A549 (cell line): ENCODE results near the gene MTMR11. TPM values are rescaled to one million over a fixed set of nuclear protein-coding genes. Genes with fewer than 3 reads are reported as not detected.
"Not testable (repeated sequence)": the region's sequence is repeated elsewhere in the genome, so short reads cannot be mapped to it uniquely, and the experiment has no call there.

Source experiments
- ATAC-seq, 2 experiments: fragments of 200-7000 bp in 1 of 2; fragments of >200 bp in 1 of 2; cut with Nextera tagmentation in 1 of 2; cut with Tn5 transposase in 1 of 2; 3 replicates each; pipeline versions ENCODE4 v1.8.0 to v1.9.1; 2018 to 2020; ENCODE audit warnings: mild to moderate bottlenecking in 1 of 2, moderate library complexity in 1 of 2
- CTCF ChIA-PET: fragments of 300-600 bp; sonication (Branson Sonifier 250); formaldehyde crosslinking; extraction: SDS; loops from one replicate; lab custom pipeline; 2021; ENCODE audit warnings: antibody characterized with exemption, inconsistent platforms; lab: Yijun Ruan, JAX
- POLR2A ChIA-PET: fragments of 350-600 bp; formaldehyde crosslinking; extraction: SDS; loops from one replicate; lab custom pipeline; 2021; ENCODE audit warnings: antibody characterized with exemption, inconsistent platforms; lab: Yijun Ruan, JAX
- DNase-seq, 2 experiments: peaks; one replicate each; pipeline versions ENCODE4 v3.0.0 to v3.0.0-alpha.2; 2011 to 2016; ENCODE audit warnings: low read depth in 1 of 2, low spot score in 1 of 2
- FAIRE-seq: peaks from 2 replicates; lab custom pipeline; 2011; peaks lifted over from hg19 to GRCh38; lab: Jason Lieb, UNC
- H3K27ac ChIP-seq, 2 experiments: fragments of >200 bp; sonication (Bioruptor Twin); formaldehyde crosslinking; 3 replicates each; pipeline ENCODE4 v1.5.1; 2016 to 2017
- H3K4me1 ChIP-seq: fragments of >200 bp; sonication (Bioruptor Twin); formaldehyde crosslinking; 3 replicates; pipeline ENCODE4 v1.6.1; 2016
- H3K4me2 ChIP-seq: fragments of >200 bp; sonication (Bioruptor Twin); formaldehyde crosslinking; 3 replicates; pipeline ENCODE4 v1.6.1; 2016
- H3K4me3 ChIP-seq: fragments of >200 bp; sonication (Bioruptor Twin); formaldehyde crosslinking; 3 replicates; pipeline ENCODE4 v1.5.1; 2016
- H3K9me3 ChIP-seq: fragments of >200 bp; sonication (Bioruptor Twin); formaldehyde crosslinking; 3 replicates; pipeline ENCODE4 v1.6.1; 2016
- ATOH8 ChIP-seq: fragments of 250-450 bp; sonication (Bioruptor Pico); IDR thresholded peaks from 2 replicates; pipeline ENCODE4 v1.5.0; 2020; ENCODE audit warnings: low read depth, mild to moderate bottlenecking, moderate library complexity
- CBX8 ChIP-seq: fragments of 200-600 bp; sonication (generic); IDR thresholded peaks from 2 replicates; pipeline ENCODE4 v1.6.1; 2016
- CTCF ChIP-seq: fragments of >200 bp; sonication (Bioruptor Twin); formaldehyde crosslinking; IDR thresholded peaks from 3 replicates; pipeline ENCODE4 v1.5.1; 2016
- EHMT2 ChIP-seq: fragments of 200-600 bp; sonication (generic); IDR thresholded peaks from 2 replicates; pipeline ENCODE4 v1.6.1; 2016; ENCODE audit warnings: antibody characterized with exemption, low read depth, mild to moderate bottlenecking, moderate library complexity
- HOXB13 ChIP-seq: fragments of 250-450 bp; sonication (Bioruptor Pico); IDR thresholded peaks from 2 replicates; pipeline ENCODE4 v1.5.0; 2020; ENCODE audit warnings: low read depth, mild to moderate bottlenecking, moderate library complexity
- HOXB5 ChIP-seq: fragments of 250-450 bp; sonication (Bioruptor Pico); IDR thresholded peaks from 2 replicates; pipeline ENCODE4 v1.5.0; 2020; ENCODE audit warnings: mild to moderate bottlenecking, moderate library complexity
- KDM1A ChIP-seq: fragments of 200-600 bp; sonication (generic); IDR thresholded peaks from 2 replicates; pipeline ENCODE4 v1.6.1; 2016; ENCODE audit warnings: low read depth, mild to moderate bottlenecking
- NFE2L2 ChIP-seq: fragments of 150-350 bp; conservative IDR thresholded peaks from 2 replicates; pipeline ENCODE4 v1.6.1; 2014; ENCODE audit warnings: low read length
- RAD21 ChIP-seq, 2 experiments: fragments of >200 bp in 1 of 2; sonication (Bioruptor Twin) in 1 of 2; formaldehyde crosslinking in 1 of 2; IDR thresholded peaks in 1 of 2; conservative IDR thresholded peaks in 1 of 2; 2 replicates in 1 of 2; 3 replicates in 1 of 2; pipeline ENCODE4 v1.6.1; 2012 to 2018; ENCODE audit warnings: inconsistent platforms in 1 of 2
- REST ChIP-seq: fragments of 200-600 bp; sonication (generic); IDR thresholded peaks from 2 replicates; pipeline ENCODE4 v1.6.1; 2016; ENCODE audit warnings: antibody characterized with exemption, mild to moderate bottlenecking, moderate library complexity
- TP53 ChIP-seq: fragments of 250-450 bp; sonication (Bioruptor Pico); IDR thresholded peaks from 2 replicates; pipeline ENCODE4 v1.5.0; 2021; ENCODE audit warnings: mild to moderate bottlenecking, moderate library complexity
- ZFP36 ChIP-seq: fragments of 450-650 bp; IDR thresholded peaks from 2 replicates; pipeline ENCODE4 v1.6.1; 2014; ENCODE audit warnings: borderline replicate concordance; ENCODE audit not compliant: partially characterized antibody
- WGBS: methylation state at CpG from one replicate; pipeline ENCODE4 v1.1.6; 2017; ENCODE audit errors: missing lambda C conversion rate; 5-methylcytosine and 5-hydroxymethylcytosine counted together
- polyA plus RNA-seq, 4 experiments: library from polyadenylated mRNA; depleted of rRNA in 3 of 4; stranded (reverse); fragments of >200 nt; fragmentation: RNase III in 1 of 4; extraction: RNeasy Plus Mini Kit Qiagen cat#74134 plus additional on column Dnase treatment in 1 of 4; gene quantifications; 2 replicates in 3 of 4; 3 replicates in 1 of 4; pipeline ENCODE4 v1.2.3, GENCODE V29; 2011 to 2017

The MTMR11 gene
- polyA plus RNA-seq, 2 of the 4 experiments (the other 2 are of a cell fraction), result 16.2 to 31.2 TPM

GRCh38 chr1:149942885-149943284 is 6.2 kb upstream of the MTMR11 start:
- H3K27ac ChIP-seq, result no peak overlapping the region
- WGBS, result 71% methylated on average over 3 of the region's 3 CpGs
- TF ChIP-seq CBX8 (no peak), KDM1A (no peak), HOXB13 (CRISPR knock-in tag) (no peak), HOXB5 (CRISPR knock-in tag) (no peak), TP53 (CRISPR knock-in tag) (no peak)
- H3K4me1 ChIP-seq, result peaks cover 31% of the 10 kb centered on the region
- ChIA-PET POLR2A (interaction anchor here (1.5 kb wide), 1 partner anchor 55 kb away, joined by 16 read pairs; a partner anchor contains a TSS), CTCF (interaction anchor here (0.5 to 2.4 kb wide), 10 partner anchors 10 to 245 kb away, joined by 3 to 9 read pairs (median 4); a partner anchor contains a TSS)
- no peak overlapping the region for H3K4me3 ChIP-seq
- FAIRE-seq (no peak), DNase-seq (no peak), ATAC-seq (no peak)
- no peak overlapping the region for H3K4me2 ChIP-seq
- no peaks in the 10 kb centered on the region for H3K9me3 ChIP-seq

GRCh38 chr1:149942207-149942606 is 5.5 kb upstream of the MTMR11 start:
- ChIA-PET POLR2A (interaction anchor here (1.5 kb wide), 1 partner anchor 55 kb away, joined by 16 read pairs; a partner anchor contains a TSS), CTCF (interaction anchor here (0.5 to 2.4 kb wide), 9 partner anchors 9 to 245 kb away, joined by 3 to 9 read pairs (median 4); a partner anchor contains a TSS)
- FAIRE-seq (no peak), DNase-seq (peak; percentile 49 to 58), ATAC-seq (peak; percentile 43 to 69; a peak in 4 of 6 replicates)
- Histone ChIP-seq H3K9me3 (no peaks in the 10 kb centered on the region), H3K4me3 (no peak overlapping the region), H3K4me1 (peaks cover 37% of the 10 kb centered on the region), H3K4me2 (no peak overlapping the region), H3K27ac (no peak overlapping the region)
- WGBS, result 57% methylated on average over 5 of the region's 5 CpGs
- no peak for TF ChIP-seq REST
- peak; percentile 33 to 39; a peak in 3 of 5 replicates for TF ChIP-seq RAD21 (conservative IDR thresholded peaks at IDR 0.05 in 1 of 2, IDR thresholded peaks at IDR 0.05 in 1 of 2)

GRCh38 chr1:149940427-149940826 is 3.7 kb upstream of the MTMR11 start:
- no peak for ATAC-seq
- no peak for DNase-seq
- POLR2A ChIA-PET, result interaction anchor here (1.4 kb wide), 1 partner anchor 53 kb away, joined by 5 read pairs; a partner anchor contains a TSS
- Histone ChIP-seq H3K4me3 (no peak overlapping the region), H3K4me2 (no peak overlapping the region; the same call in 1 of the 3 replicates), H3K4me1 (peaks cover 46% of the 10 kb centered on the region), H3K27ac (peak overlapping the region; percentile 94), H3K9me3 (no peaks in the 10 kb centered on the region)
- TF ChIP-seq NFE2L2 (no peak), CTCF (no peak), ZFP36 (no peak), EHMT2 (no peak), ATOH8 (CRISPR knock-in tag) (no peak)
- CTCF ChIA-PET, result interaction anchor here (0.7 to 3.4 kb wide), 3 partner anchors 52 to 110 kb away, joined by 3 to 17 read pairs (median 3); a partner anchor contains a TSS
- WGBS, result 86% methylated on average over 3 of the region's 3 CpGs
- FAIRE-seq, result no peak

- not testable (repeated sequence) for H3K9me3 ChIP-seq, FAIRE-seq, DNase-seq
- WGBS, result 3% methylated on average over 13 of the region's 13 CpGs
- ATAC-seq, result peak in 1 of 2 experiments; percentile 0; a peak in 2 of 6 replicates
- Histone ChIP-seq H3K4me3 (peak overlapping the region; percentile 38), H3K27ac (peak overlapping the region; percentile 94), H3K4me2 (peak overlapping the region; percentile 98), H3K4me1 (peaks cover 49% of the 10 kb centered on the region)
- ChIA-PET POLR2A (interaction anchor here (0.6 to 4.6 kb wide), 4 partner anchors 11 to 52 kb away, joined by 3 to 70 read pairs (median 7); partner anchors contain the start of gene SF3B4), CTCF (interaction anchor here (3.4 kb wide), 1 partner anchor 50 kb away, joined by 17 read pairs; a partner anchor contains a TSS)
Measured at GRCh38 chr1:149938668-149939003, 2.0 kb upstream of the MTMR11 start.
